Thyroid gland (tissue), 4 donors: Measurements from ENCODE around the gene PDE5A. TPM values are rescaled to one million over a fixed set of nuclear protein-coding genes. Genes with fewer than 3 reads are reported as not detected.
A peak's percentile ranks its signal among the peaks of the same experiment; 100 is the strongest.

ENCODE experiments used
- DNase-seq, 2 donors: peaks; one replicate each; pipeline ENCODE4 v3.0.0-alpha.2; 2019
- H3K27ac ChIP-seq, 3 donors: fragments of 200-600 bp; sonication (generic); 1 replicate in 2 of 3; 2 replicates in 1 of 3; pipeline ENCODE4 v1.5.1; 2016 to 2019; ENCODE audit warnings: mild to moderate bottlenecking in 1 of 3, moderate library complexity in 1 of 3
- H3K27me3 ChIP-seq: fragments of 200-600 bp; sonication (generic); one replicate; pipeline ENCODE4 v1.5.1; 2019
- H3K36me3 ChIP-seq, 2 donors: fragments of 200-600 bp; sonication (generic); one replicate each; pipeline ENCODE4 v1.5.1; 2016 to 2019
- H3K4me1 ChIP-seq, 2 donors: fragments of 200-600 bp; sonication (generic); one replicate each; pipeline ENCODE4 v1.5.1; 2017 to 2019
- H3K4me3 ChIP-seq, 3 donors: fragments of 200-600 bp; sonication (generic); replicated peaks in 1 of 3; 1 replicate in 2 of 3; 2 replicates in 1 of 3; pipeline ENCODE4 v1.5.1; 2016; ENCODE audit warnings: mild to moderate bottlenecking in 1 of 3
- H3K9me3 ChIP-seq: fragments of 200-600 bp; sonication (generic); one replicate; pipeline ENCODE4 v1.5.1; 2017
- POLR2A ChIP-seq, 2 donors: fragments of 450-650 bp; IDR thresholded peaks; one replicate each; pipeline ENCODE4 v1.6.1; 2017; ENCODE audit warnings: antibody characterized with exemption in 2 of 2, mild to moderate bottlenecking in 2 of 2, moderate library complexity in 1 of 2
- WGBS, 2 donors: methylation state at CpG; one replicate each; pipeline ENCODE4 v1.1.5; 2017; 5-methylcytosine and 5-hydroxymethylcytosine counted together
- intact Hi-C: fragments of 100-400 bp; cut with DNase I; formaldehyde crosslinking; loops from one replicate; pipeline ENCODE4 v1.15.1; 2023
- total RNA-seq, 4 donors: library from RNA; depleted of rRNA; stranded (reverse); fragments of >200 nt; gene quantifications; one replicate each; pipeline ENCODE4 v1.2.3, GENCODE V29; 2016
- TF ChIP-seq, protein P1 (sequence below), 6 experiments: fragments of 200-600 bp in 3 of 6; fragments of 450-650 bp in 3 of 6; sonication (generic) in 3 of 6; IDR thresholded peaks; one replicate each; pipeline ENCODE4 v1.5.1; 2016 to 2019; ENCODE audit warnings: antibody characterized with exemption in 6 of 6, mild to moderate bottlenecking in 2 of 6, inconsistent platforms in 1 of 6, moderate library complexity in 1 of 6

The PDE5A gene
- total RNA-seq, 4 donors from 2014 or later = 20.9 to 74.0 (median 30.2) TPM

DNA sequence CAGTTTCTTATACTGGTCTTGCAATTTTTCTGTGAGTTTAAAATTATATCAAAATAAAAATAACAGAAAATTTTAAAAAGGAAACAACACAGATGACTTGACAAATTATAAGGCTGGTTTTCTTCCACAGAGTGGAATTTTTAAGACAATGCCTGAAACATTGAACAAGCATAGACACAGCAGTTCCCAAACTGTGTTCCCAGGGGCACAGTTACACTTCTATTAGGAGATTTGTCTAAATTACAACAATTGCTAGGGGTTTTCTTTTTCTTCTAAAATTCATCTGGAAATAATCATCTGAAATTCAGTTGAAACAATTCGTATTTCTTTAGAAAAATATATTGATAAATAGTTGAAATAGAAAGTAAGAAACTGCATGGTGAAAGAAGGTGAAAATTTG is 26.2 kb downstream of the PDE5A start:
- Histone ChIP-seq H3K4me3 (no peak overlapping the region), H3K36me3 (no peaks in the 10 kb centered on the region), H3K9me3 (no peaks in the 10 kb centered on the region), H3K27me3 (no peaks in the 10 kb centered on the region), H3K4me1 (peaks cover 0 to 4% of the 10 kb centered on the region in 2 donors), H3K27ac (no peak overlapping the region)
- DNase-seq = no peak
- TF ChIP-seq POLR2A (IDR thresholded peaks at IDR 0.05) = no peak
- TF ChIP-seq, protein P1, sequence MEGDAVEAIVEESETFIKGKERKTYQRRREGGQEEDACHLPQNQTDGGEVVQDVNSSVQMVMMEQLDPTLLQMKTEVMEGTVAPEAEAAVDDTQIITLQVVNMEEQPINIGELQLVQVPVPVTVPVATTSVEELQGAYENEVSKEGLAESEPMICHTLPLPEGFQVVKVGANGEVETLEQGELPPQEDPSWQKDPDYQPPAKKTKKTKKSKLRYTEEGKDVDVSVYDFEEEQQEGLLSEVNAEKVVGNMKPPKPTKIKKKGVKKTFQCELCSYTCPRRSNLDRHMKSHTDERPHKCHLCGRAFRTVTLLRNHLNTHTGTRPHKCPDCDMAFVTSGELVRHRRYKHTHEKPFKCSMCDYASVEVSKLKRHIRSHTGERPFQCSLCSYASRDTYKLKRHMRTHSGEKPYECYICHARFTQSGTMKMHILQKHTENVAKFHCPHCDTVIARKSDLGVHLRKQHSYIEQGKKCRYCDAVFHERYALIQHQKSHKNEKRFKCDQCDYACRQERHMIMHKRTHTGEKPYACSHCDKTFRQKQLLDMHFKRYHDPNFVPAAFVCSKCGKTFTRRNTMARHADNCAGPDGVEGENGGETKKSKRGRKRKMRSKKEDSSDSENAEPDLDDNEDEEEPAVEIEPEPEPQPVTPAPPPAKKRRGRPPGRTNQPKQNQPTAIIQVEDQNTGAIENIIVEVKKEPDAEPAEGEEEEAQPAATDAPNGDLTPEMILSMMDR (IDR thresholded peaks at IDR 0.05) = no peak
- 69 to 81% methylated on average over 1 of the region's 1 CpG for WGBS, 2 donors
- intact Hi-C loops = no loop called here

DNA sequence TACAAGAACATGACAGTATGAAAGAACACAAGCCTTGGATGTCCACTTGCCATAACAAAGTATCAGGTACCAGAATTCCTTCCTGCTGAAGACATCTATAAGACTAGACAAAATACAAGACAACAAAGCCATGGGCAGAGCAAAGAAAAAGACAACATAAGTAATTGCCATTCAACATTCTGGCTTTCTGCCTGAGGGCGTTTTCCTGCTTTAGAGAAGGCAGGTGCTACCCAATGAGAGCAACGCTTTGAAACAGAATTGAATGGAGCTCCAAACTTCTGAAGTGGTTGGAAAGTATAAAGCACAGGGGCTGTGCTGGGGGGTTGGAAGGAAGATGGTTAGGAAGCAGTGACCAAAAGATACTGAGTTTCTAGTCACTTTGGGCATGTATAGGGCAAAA is 30.1 kb downstream of the PDE5A start:
- no peak overlapping the region for H3K27ac ChIP-seq
- intact Hi-C loops = no loop called here
- H3K4me1 ChIP-seq = no peaks in the 10 kb centered on the region
- no peaks in the 10 kb centered on the region for H3K27me3 ChIP-seq
- peaks cover 0 to 4% of the 10 kb centered on the region in 2 donors for H3K36me3 ChIP-seq
- DNase-seq = no peak
- no peak overlapping the region for H3K4me3 ChIP-seq
- WGBS, 2 donors = 91% methylated on average over 2 of the region's 2 CpGs
- no peaks in the 10 kb centered on the region for H3K9me3 ChIP-seq
- no peak for TF ChIP-seq POLR2A (IDR thresholded peaks at IDR 0.05)
- TF ChIP-seq, protein P1 (IDR thresholded peaks at IDR 0.05) = no peak

DNA sequence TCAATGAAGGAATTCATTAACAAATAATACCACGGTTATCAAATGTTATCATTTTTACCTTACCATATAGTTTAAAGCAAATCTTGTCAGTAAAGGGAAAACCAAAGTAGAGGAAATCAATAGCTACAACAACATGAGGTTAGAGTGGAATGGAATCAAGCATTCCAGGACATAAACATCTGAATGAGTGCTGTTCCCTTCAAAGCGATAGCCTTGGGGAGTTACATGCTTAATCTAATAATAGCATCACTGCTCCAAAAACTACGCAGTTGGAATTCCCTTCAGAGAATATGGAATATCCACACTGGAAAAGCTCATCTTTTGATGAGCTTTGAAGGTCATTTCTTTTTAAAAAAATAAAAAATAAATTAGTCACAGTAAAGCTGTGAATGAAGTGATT is 31.2 kb downstream of the PDE5A start:
- Histone ChIP-seq H3K36me3 (peaks cover 0 to 4% of the 10 kb centered on the region in 2 donors), H3K9me3 (no peaks in the 10 kb centered on the region), H3K4me3 (no peak overlapping the region), H3K27me3 (no peaks in the 10 kb centered on the region), H3K27ac (no peak overlapping the region), H3K4me1 (no peaks in the 10 kb centered on the region)
- no peak for DNase-seq
- no peak for TF ChIP-seq POLR2A (IDR thresholded peaks at IDR 0.05)
- WGBS, 2 donors = 80 to 85% methylated on average over 3 of the region's 3 CpGs
- intact Hi-C loops = no loop called here

DNA sequence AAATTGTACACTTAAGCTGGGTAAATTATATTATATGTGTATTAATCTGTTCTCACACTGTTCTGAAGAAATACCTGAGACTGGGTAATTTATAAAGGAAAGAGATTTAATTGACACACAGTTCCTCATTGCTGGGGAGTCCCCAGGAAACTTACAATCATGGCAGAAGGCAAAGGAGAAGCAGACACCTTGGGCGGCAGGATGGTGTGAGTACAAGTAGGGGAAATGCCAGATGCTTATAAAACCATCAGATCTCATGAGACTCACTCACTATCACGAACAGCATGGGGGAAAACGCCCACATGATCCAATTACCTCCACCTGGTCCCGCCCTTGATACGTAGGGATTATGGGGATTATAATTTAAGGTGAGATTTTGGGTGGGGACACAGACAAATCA is 34.9 kb downstream of the PDE5A start:
- TF ChIP-seq POLR2A (IDR thresholded peaks at IDR 0.05) = no peak
- TF ChIP-seq, protein P1 (IDR thresholded peaks at IDR 0.05) = no peak

DNA sequence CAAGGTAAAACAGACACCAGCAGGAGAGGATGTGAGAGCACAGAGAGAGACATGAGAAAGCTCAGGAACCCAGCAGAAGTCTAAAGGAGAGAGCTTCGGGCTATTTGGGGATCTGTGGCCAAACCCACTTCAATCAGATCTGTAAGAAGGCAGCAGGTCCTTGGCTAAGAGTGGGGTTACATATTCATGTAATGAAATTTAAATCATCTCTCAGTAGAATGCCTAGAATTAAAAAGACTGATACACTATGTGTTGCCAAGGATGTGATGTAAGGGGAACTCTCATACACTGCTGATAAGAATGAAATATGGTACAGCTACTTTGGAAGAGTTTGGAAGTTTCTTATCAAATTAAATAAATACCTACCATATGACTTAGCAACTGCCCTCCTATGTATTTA is 35.8 kb downstream of the PDE5A start:
- no peaks in the 10 kb centered on the region for H3K9me3 ChIP-seq
- intact Hi-C loops = no loop called here
- no peaks in the 10 kb centered on the region for H3K27me3 ChIP-seq
- TF ChIP-seq POLR2A (IDR thresholded peaks at IDR 0.05) = no peak
- TF ChIP-seq, protein P1 (IDR thresholded peaks at IDR 0.05) = no peak
- DNase-seq = no peak
- no peak overlapping the region for H3K4me3 ChIP-seq
- H3K27ac ChIP-seq = no peak overlapping the region
- H3K36me3 ChIP-seq = peaks cover 0 to 4% of the 10 kb centered on the region in 2 donors
- H3K4me1 ChIP-seq = peaks cover 0 to 5% of the 10 kb centered on the region in 2 donors
- 68 to 86% methylated on average over 1 of the region's 1 CpG for WGBS, 2 donors

More for the DNA sequence above, 34.9 kb downstream of the PDE5A start:
- H3K4me1 ChIP-seq = peaks cover 0 to 5% of the 10 kb centered on the region in 2 donors
- no peak overlapping the region for H3K27ac ChIP-seq
- no peaks in the 10 kb centered on the region for H3K27me3 ChIP-seq
- DNase-seq = no peak
- no peaks in the 10 kb centered on the region for H3K9me3 ChIP-seq
- H3K4me3 ChIP-seq = no peak overlapping the region
- WGBS, 2 donors = 93% methylated on average over 5 of the region's 5 CpGs
- H3K36me3 ChIP-seq = peaks cover 0 to 4% of the 10 kb centered on the region in 2 donors
- intact Hi-C loops = no loop called here

DNA sequence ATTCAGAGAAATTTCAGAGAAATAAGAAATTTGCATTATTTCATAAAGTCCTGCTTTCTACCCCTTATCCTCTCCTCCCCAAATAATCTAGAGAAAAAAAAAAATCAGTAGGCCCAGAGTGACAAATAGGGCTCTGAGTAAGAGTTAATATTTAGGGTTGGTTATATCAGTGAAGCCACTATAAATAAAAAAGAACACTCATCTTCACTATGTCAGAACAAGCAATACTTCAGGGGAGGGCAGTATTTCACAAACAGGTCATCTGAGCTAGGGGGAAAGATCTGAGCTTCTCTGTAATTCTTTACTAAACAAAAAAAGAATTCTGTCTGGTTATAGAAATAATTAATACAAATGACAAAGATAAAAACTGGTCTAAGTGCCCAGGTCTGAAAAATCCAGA is 39.4 kb downstream of the PDE5A start:
- Histone ChIP-seq H3K27ac (peak overlapping the region in 1 of 3 donors; percentile 18), H3K9me3 (no peaks in the 10 kb centered on the region), H3K36me3 (no peaks in the 10 kb centered on the region), H3K4me3 (no peak overlapping the region), H3K4me1 (peaks cover 7 to 21% of the 10 kb centered on the region in 2 donors), H3K27me3 (no peaks in the 10 kb centered on the region)
- intact Hi-C loops = no loop called here
- DNase-seq = no peak
- no peak for TF ChIP-seq POLR2A (IDR thresholded peaks at IDR 0.05)
- TF ChIP-seq, protein P1 (IDR thresholded peaks at IDR 0.05) = no peak
